ENCODE measurements around the gene FAXC. TPM values are rescaled to one million over a fixed set of nuclear protein-coding genes. Genes with fewer than 3 reads are reported as not detected.

Gene FAXC
- total and polyA plus RNA-seq, 2 donors (not counting 3 experiments of a cell fraction or from before 2014, with no cell fraction given), result 3.4 to 3.6 TPM

DNA sequence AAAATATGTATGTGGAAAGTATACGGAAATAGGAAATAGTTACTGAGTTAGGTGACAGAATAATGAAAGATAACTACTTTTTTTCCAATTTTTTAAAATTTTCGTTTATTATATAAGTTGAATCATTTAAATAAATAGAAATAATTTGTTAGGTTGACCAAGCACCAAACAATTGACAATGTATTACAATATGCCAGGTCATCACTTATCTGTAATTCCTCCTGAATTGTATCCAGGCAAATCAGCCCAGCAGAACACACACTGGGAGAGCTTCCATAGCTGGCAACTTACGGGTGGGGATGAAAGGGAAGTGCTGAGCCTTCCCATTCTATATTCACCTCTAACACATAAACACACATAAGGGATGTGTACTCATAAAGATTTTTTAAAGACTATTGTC, 40.7 kb downstream of the FAXC start:
- no peaks in the 10 kb centered on the region for H3K79me2 ChIP-seq (ENCODE audit: control insufficient read depth, insufficient read depth, low read length)
- H3K36me3 ChIP-seq (ENCODE audit: control insufficient read depth in 2 of 2, extremely low read depth in 1 of 2, insufficient read depth in 2 of 2, low read length in 2 of 2), result no peaks in the 10 kb centered on the region
- TF ChIP-seq, protein P1, sequence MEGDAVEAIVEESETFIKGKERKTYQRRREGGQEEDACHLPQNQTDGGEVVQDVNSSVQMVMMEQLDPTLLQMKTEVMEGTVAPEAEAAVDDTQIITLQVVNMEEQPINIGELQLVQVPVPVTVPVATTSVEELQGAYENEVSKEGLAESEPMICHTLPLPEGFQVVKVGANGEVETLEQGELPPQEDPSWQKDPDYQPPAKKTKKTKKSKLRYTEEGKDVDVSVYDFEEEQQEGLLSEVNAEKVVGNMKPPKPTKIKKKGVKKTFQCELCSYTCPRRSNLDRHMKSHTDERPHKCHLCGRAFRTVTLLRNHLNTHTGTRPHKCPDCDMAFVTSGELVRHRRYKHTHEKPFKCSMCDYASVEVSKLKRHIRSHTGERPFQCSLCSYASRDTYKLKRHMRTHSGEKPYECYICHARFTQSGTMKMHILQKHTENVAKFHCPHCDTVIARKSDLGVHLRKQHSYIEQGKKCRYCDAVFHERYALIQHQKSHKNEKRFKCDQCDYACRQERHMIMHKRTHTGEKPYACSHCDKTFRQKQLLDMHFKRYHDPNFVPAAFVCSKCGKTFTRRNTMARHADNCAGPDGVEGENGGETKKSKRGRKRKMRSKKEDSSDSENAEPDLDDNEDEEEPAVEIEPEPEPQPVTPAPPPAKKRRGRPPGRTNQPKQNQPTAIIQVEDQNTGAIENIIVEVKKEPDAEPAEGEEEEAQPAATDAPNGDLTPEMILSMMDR (IDR thresholded peaks at IDR 0.05; ENCODE audit: extremely low read depth in 1 of 2, insufficient read depth in 1 of 2, low read depth in 1 of 2, low read length in 2 of 2), result no peak
- H3K27ac ChIP-seq (ENCODE audit: insufficient read depth, low read depth, low read length), result no peak overlapping the region
- no peaks in the 10 kb centered on the region for H3K4me1 ChIP-seq (ENCODE audit: control insufficient read depth, extremely low read depth, insufficient read depth, low read length)
- FAIRE-seq (no peak), DNase-seq (ENCODE audit: low read depth, low spot score) (no peak)
- H3K27me3 ChIP-seq (ENCODE audit: control insufficient read depth in 2 of 2, insufficient read depth in 2 of 2, low read length in 2 of 2), result no peaks in the 10 kb centered on the region
- no peaks in the 10 kb centered on the region for H4K20me1 ChIP-seq (replicated peaks; ENCODE audit: control insufficient read depth, extremely low read depth, insufficient read depth, low read length)
- no TSS peak for BruUV-seq (replicated peaks)
- ChIA-PET POLR2A (no interaction called here), CTCF (interaction anchor here (0.7 kb wide), 1 partner anchor 9 kb away, joined by 3 read pairs; no protein-coding TSS in a partner anchor)
- no peaks in the 10 kb centered on the region for H3K9me3 ChIP-seq (replicated peaks; ENCODE audit: control insufficient read depth, insufficient read depth, low read length)
- no peaks in the 10 kb centered on the region for H3K9me1 ChIP-seq (replicated peaks; ENCODE audit: control insufficient read depth, extremely low read depth, insufficient read depth, low read length)
- intact Hi-C loops (cut with micrococcal nuclease), result no loop called here
- H3K4me2 ChIP-seq (ENCODE audit: insufficient read depth, low read length), result no peak overlapping the region
- no peak overlapping the region for H2AFZ ChIP-seq (ENCODE audit: low read depth, low read length)
- no peak overlapping the region for H3K9ac ChIP-seq (replicated peaks; ENCODE audit: extremely low read depth, insufficient read depth, low read length)
- dilution Hi-C loops (cut with MboI; ENCODE audit: extremely low pct_ligation_motif_present, low sequenced_read_pairs), result no loop called here
- no peak overlapping the region for H3K4me3 ChIP-seq (replicated peaks in 1 of 3; ENCODE audit: insufficient read depth in 1 of 3, low read depth in 1 of 3, low read length in 3 of 3)

DNA sequence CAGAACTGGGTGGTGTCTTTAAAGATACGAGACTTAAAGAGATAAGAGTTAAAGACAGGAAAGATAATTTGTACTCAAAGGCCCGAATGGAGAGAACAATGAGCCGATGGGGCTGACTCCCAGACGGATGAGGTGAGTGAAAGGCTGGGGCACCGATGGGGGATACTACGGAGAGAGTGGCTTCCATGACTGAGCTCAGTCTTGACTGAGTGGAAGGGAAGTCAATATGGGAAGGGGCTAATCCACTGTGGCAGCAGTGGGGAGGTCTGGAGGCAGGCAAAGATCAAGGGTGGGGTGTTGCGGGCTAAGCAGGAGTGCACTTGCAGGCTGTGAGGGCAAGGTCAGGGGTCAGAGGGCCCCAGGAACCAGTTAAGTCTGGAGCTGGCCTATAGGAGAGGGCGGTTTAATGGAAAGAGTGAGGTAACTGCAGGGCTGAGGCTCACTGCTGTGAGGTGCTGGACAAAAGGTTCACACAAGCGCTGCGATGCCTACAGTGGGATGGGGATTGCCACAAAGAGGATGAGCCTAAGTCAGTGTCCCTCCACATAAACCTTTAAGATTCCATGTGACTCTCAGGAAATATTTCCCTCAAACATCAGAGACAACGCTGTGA, 42.1 kb downstream of the FAXC start:
- H3K27me3 ChIP-seq (ENCODE audit: control insufficient read depth in 2 of 2, insufficient read depth in 2 of 2, low read length in 2 of 2), result no peaks in the 10 kb centered on the region
- no TSS peak for BruUV-seq (replicated peaks)
- dilution Hi-C loops (cut with MboI; ENCODE audit: extremely low pct_ligation_motif_present, low sequenced_read_pairs), result no loop called here
- H3K4me2 ChIP-seq (ENCODE audit: insufficient read depth, low read length), result no peak overlapping the region
- POLR2A ChIA-PET, result no interaction called here
- TF ChIP-seq EZH2 (IDR thresholded peaks at IDR 0.05; ENCODE audit: borderline replicate concordance, low read depth, low read length, severe bottlenecking) (no peak), POLR2AphosphoS5 (IDR thresholded peaks at IDR 0.05; ENCODE audit: insufficient read depth, low read depth, low read length) (no peak), FOS (IDR thresholded peaks at IDR 0.05; ENCODE audit: borderline replicate concordance, insufficient read depth, low read length) (no peak), GATA2 (IDR thresholded peaks at IDR 0.05; ENCODE audit: insufficient read depth, insufficient read length, low read depth, low read length) (no peak), POLR2A (IDR thresholded peaks at IDR 0.05; ENCODE audit: low read depth, low read length) (no peak), JUN (IDR thresholded peaks at IDR 0.05; ENCODE audit: borderline replicate concordance, insufficient read depth, insufficient read length, low read depth) (no peak), MYC (IDR thresholded peaks at IDR 0.05; ENCODE audit: low read depth, low read length) (no peak)
- TF ChIP-seq, protein P1 (IDR thresholded peaks at IDR 0.05; ENCODE audit: extremely low read depth in 1 of 2, insufficient read depth in 1 of 2, low read depth in 1 of 2, low read length in 2 of 2), result no peak
- TF ChIP-seq, protein P2, sequence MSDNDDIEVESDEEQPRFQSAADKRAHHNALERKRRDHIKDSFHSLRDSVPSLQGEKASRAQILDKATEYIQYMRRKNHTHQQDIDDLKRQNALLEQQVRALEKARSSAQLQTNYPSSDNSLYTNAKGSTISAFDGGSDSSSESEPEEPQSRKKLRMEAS (IDR thresholded peaks at IDR 0.05; ENCODE audit: insufficient read depth, insufficient read length), result no peak
- no peaks in the 10 kb centered on the region for H3K9me3 ChIP-seq (replicated peaks; ENCODE audit: control insufficient read depth, insufficient read depth, low read length)
- no peak overlapping the region for H3K4me3 ChIP-seq (replicated peaks in 1 of 3; ENCODE audit: insufficient read depth in 1 of 3, low read depth in 1 of 3, low read length in 3 of 3)
- H3K27ac ChIP-seq (ENCODE audit: insufficient read depth, low read depth, low read length), result no peak overlapping the region
- FAIRE-seq, result no peak
- intact Hi-C loops (cut with micrococcal nuclease), result no loop called here
- CTCF ChIA-PET, result interaction anchor here (1.0 to 1.3 kb wide), 2 partner anchors 9 to 23 kb away, joined by 4 to 5 read pairs; no protein-coding TSS in a partner anchor
- H3K79me2 ChIP-seq (ENCODE audit: control insufficient read depth, insufficient read depth, low read length), result no peaks in the 10 kb centered on the region
- no peak overlapping the region for H2AFZ ChIP-seq (ENCODE audit: low read depth, low read length)
- H3K36me3 ChIP-seq (ENCODE audit: control insufficient read depth in 2 of 2, extremely low read depth in 1 of 2, insufficient read depth in 2 of 2, low read length in 2 of 2), result no peaks in the 10 kb centered on the region
- H4K20me1 ChIP-seq (replicated peaks; ENCODE audit: control insufficient read depth, extremely low read depth, insufficient read depth, low read length), result no peaks in the 10 kb centered on the region
- H3K9me1 ChIP-seq (replicated peaks; ENCODE audit: control insufficient read depth, extremely low read depth, insufficient read depth, low read length), result no peaks in the 10 kb centered on the region
- no peaks in the 10 kb centered on the region for H3K4me1 ChIP-seq (ENCODE audit: control insufficient read depth, extremely low read depth, insufficient read depth, low read length)
- H3K9ac ChIP-seq (replicated peaks; ENCODE audit: extremely low read depth, insufficient read depth, low read length), result no peak overlapping the region
- no peak for DNase-seq (ENCODE audit: low read depth, low spot score)

Data from endothelial cell of umbilical vein (primary cell).